ENCODE measurements around the gene ZSWIM7.
A peak's percentile ranks its signal among the peaks of the same experiment; 100 is the strongest.

Gene ZSWIM7

DNA sequence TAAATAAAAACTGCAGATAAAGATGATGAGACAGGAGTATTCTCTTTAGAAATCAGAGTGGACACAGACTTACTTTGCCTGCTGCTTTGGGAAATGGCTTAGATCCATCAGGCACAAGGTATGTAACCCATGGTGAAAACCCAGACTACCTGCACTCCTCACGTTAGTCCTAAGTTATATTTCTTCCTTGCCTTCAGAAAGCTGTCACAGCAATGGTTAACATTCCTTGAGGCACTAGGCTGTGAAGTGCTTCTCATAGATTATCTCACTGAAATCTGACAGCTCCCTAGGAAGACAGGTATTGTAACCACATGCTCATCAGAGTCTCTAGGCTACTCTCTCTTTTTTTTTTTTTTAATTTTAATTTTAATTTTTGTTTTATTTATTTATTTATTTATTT is 20.9 kb downstream of the ZSWIM7 start:
- Histone ChIP-seq H3K9me3 (ENCODE audit: control extremely low read depth in 1 of 5, control insufficient read depth in 4 of 5, insufficient read depth in 2 of 5, low read depth in 1 of 5, low read length in 4 of 5) (no peaks in the 10 kb centered on the region), H3K4me1 (ENCODE audit: control extremely low read depth in 1 of 4, control insufficient read depth in 4 of 4, insufficient read depth in 4 of 4, low read length in 3 of 4) (peaks cover 8 to 23% (median 20%) of the 10 kb centered on the region in 4 experiments), H3K36me3 (ENCODE audit: control insufficient read depth in 4 of 4, insufficient read depth in 4 of 4, low read length in 3 of 4) (peaks cover 12 to 44% (median 28%) of the 10 kb centered on the region in 4 experiments), H3K27me3 (replicated peaks in 2 of 5; ENCODE audit: control insufficient read depth in 4 of 5, insufficient read depth in 5 of 5, low read length in 4 of 5) (no peaks in the 10 kb centered on the region), H3K27ac (ENCODE audit: insufficient read depth in 1 of 2, low read depth in 1 of 2, low read length in 2 of 2, poor library complexity in 1 of 2, severe bottlenecking in 2 of 2) (no peak overlapping the region), H3K4me3 (ENCODE audit: control insufficient read depth in 1 of 7, extremely low read depth in 1 of 7, insufficient read depth in 4 of 7, low read depth in 2 of 7, low read length in 6 of 7) (no peak overlapping the region)
- 86% methylated on average over 1 of the region's 1 CpG for WGBS (ENCODE audit: insufficient coverage)
- CTCF ChIA-PET, result interaction anchor here (0.9 kb wide), 1 partner anchor 11 kb away, joined by 4 read pairs; no protein-coding TSS in a partner anchor
- DNase-seq, result no peak
- POLR2A ChIA-PET, result no interaction called here

GRCh38 chr17:15977894-15978293 is 21.6 kb downstream of the ZSWIM7 start:
- Histone ChIP-seq H3K4me1 (ENCODE audit: control extremely low read depth in 1 of 4, control insufficient read depth in 4 of 4, insufficient read depth in 4 of 4, low read length in 3 of 4) (peaks cover 8 to 23% (median 20%) of the 10 kb centered on the region in 4 experiments), H3K27me3 (replicated peaks in 2 of 5; ENCODE audit: control insufficient read depth in 4 of 5, insufficient read depth in 5 of 5, low read length in 4 of 5) (no peaks in the 10 kb centered on the region), H3K9me3 (ENCODE audit: control extremely low read depth in 1 of 5, control insufficient read depth in 4 of 5, insufficient read depth in 2 of 5, low read depth in 1 of 5, low read length in 4 of 5) (no peaks in the 10 kb centered on the region), H3K27ac (ENCODE audit: insufficient read depth in 1 of 2, low read depth in 1 of 2, low read length in 2 of 2, poor library complexity in 1 of 2, severe bottlenecking in 2 of 2) (no peak overlapping the region), H3K36me3 (ENCODE audit: control insufficient read depth in 4 of 4, insufficient read depth in 4 of 4, low read length in 3 of 4) (peaks cover 11 to 44% (median 27%) of the 10 kb centered on the region in 4 experiments), H3K4me3 (ENCODE audit: control insufficient read depth in 1 of 7, extremely low read depth in 1 of 7, insufficient read depth in 4 of 7, low read depth in 2 of 7, low read length in 6 of 7) (no peak overlapping the region)
- POLR2A ChIA-PET, result interaction anchor here (0.6 kb wide), 1 partner anchor 159 kb away, joined by 6 read pairs; no protein-coding TSS in a partner anchor
- no peak for DNase-seq
- CTCF ChIA-PET, result no interaction called here
- 100% methylated on average over 1 of the region's 2 CpGs for WGBS (ENCODE audit: insufficient coverage)

GRCh38 chr17:15973834-15974233 is 25.7 kb downstream of the ZSWIM7 start:
- Histone ChIP-seq H3K27me3 (replicated peaks in 2 of 5; ENCODE audit: control insufficient read depth in 4 of 5, insufficient read depth in 5 of 5, low read length in 4 of 5) (no peaks in the 10 kb centered on the region), H3K27ac (ENCODE audit: insufficient read depth in 1 of 2, low read depth in 1 of 2, low read length in 2 of 2, poor library complexity in 1 of 2, severe bottlenecking in 2 of 2) (no peak overlapping the region), H3K4me1 (ENCODE audit: control extremely low read depth in 1 of 4, control insufficient read depth in 4 of 4, insufficient read depth in 4 of 4, low read length in 3 of 4) (peaks cover 0 to 10% (median 3%) of the 10 kb centered on the region in 4 experiments), H3K36me3 (ENCODE audit: control insufficient read depth in 4 of 4, insufficient read depth in 4 of 4, low read length in 3 of 4) (peaks cover 11 to 53% (median 21%) of the 10 kb centered on the region in 4 experiments), H3K4me3 (ENCODE audit: control insufficient read depth in 1 of 7, extremely low read depth in 1 of 7, insufficient read depth in 4 of 7, low read depth in 2 of 7, low read length in 6 of 7) (no peak overlapping the region), H3K9me3 (ENCODE audit: control extremely low read depth in 1 of 5, control insufficient read depth in 4 of 5, insufficient read depth in 2 of 5, low read depth in 1 of 5, low read length in 4 of 5) (no peaks in the 10 kb centered on the region)
- ChIA-PET CTCF (no interaction called here), POLR2A (no interaction called here)
- WGBS (ENCODE audit: insufficient coverage), result 84% methylated on average over 6 of the region's 6 CpGs
- no peak for DNase-seq

- DNase-seq, result no peak
- peaks cover 0 to 17% (median 6%) of the 10 kb centered on the region in 4 experiments for H3K4me1 ChIP-seq (ENCODE audit: control extremely low read depth in 1 of 4, control insufficient read depth in 4 of 4, insufficient read depth in 4 of 4, low read length in 3 of 4)
- ChIA-PET POLR2A (no interaction called here), CTCF (no interaction called here)
- H3K9me3 ChIP-seq (ENCODE audit: control extremely low read depth in 1 of 5, control insufficient read depth in 4 of 5, insufficient read depth in 2 of 5, low read depth in 1 of 5, low read length in 4 of 5), result no peaks in the 10 kb centered on the region
- H3K4me3 ChIP-seq (ENCODE audit: control insufficient read depth in 1 of 7, extremely low read depth in 1 of 7, insufficient read depth in 4 of 7, low read depth in 2 of 7, low read length in 6 of 7), result no peak overlapping the region
- no peaks in the 10 kb centered on the region for H3K27me3 ChIP-seq (replicated peaks in 2 of 5; ENCODE audit: control insufficient read depth in 4 of 5, insufficient read depth in 5 of 5, low read length in 4 of 5)
- H3K36me3 ChIP-seq (ENCODE audit: control insufficient read depth in 4 of 4, insufficient read depth in 4 of 4, low read length in 3 of 4), result peaks cover 9 to 53% (median 19%) of the 10 kb centered on the region in 4 experiments
- H3K27ac ChIP-seq (ENCODE audit: insufficient read depth in 1 of 2, low read depth in 1 of 2, low read length in 2 of 2, poor library complexity in 1 of 2, severe bottlenecking in 2 of 2), result no peak overlapping the region
Observed at GRCh38 chr17:15973016-15973415, 26.5 kb downstream of the ZSWIM7 start.

- peaks cover 6 to 48% (median 15%) of the 10 kb centered on the region in 4 experiments for H3K36me3 ChIP-seq (ENCODE audit: control insufficient read depth in 4 of 4, insufficient read depth in 4 of 4, low read length in 3 of 4)
- H3K27ac ChIP-seq (ENCODE audit: insufficient read depth in 1 of 2, low read depth in 1 of 2, low read length in 2 of 2, poor library complexity in 1 of 2, severe bottlenecking in 2 of 2), result no peak overlapping the region
- DNase-seq, result no peak
- H3K4me1 ChIP-seq (ENCODE audit: control extremely low read depth in 1 of 4, control insufficient read depth in 4 of 4, insufficient read depth in 4 of 4, low read length in 3 of 4), result peaks cover 0 to 22% (median 10%) of the 10 kb centered on the region in 4 experiments
- no peaks in the 10 kb centered on the region for H3K27me3 ChIP-seq (replicated peaks in 2 of 5; ENCODE audit: control insufficient read depth in 4 of 5, insufficient read depth in 5 of 5, low read length in 4 of 5)
- CTCF ChIA-PET, result no interaction called here
- H3K9me3 ChIP-seq (ENCODE audit: control extremely low read depth in 1 of 5, control insufficient read depth in 4 of 5, insufficient read depth in 2 of 5, low read depth in 1 of 5, low read length in 4 of 5), result no peaks in the 10 kb centered on the region
- 98% methylated on average over 4 of the region's 4 CpGs for WGBS (ENCODE audit: insufficient coverage)
- H3K4me3 ChIP-seq (ENCODE audit: control insufficient read depth in 1 of 7, extremely low read depth in 1 of 7, insufficient read depth in 4 of 7, low read depth in 2 of 7, low read length in 6 of 7), result no peak overlapping the region
- POLR2A ChIA-PET, result no interaction called here
Observed at GRCh38 chr17:15972497-15972951, 27.0 kb downstream of the ZSWIM7 start.

DNA sequence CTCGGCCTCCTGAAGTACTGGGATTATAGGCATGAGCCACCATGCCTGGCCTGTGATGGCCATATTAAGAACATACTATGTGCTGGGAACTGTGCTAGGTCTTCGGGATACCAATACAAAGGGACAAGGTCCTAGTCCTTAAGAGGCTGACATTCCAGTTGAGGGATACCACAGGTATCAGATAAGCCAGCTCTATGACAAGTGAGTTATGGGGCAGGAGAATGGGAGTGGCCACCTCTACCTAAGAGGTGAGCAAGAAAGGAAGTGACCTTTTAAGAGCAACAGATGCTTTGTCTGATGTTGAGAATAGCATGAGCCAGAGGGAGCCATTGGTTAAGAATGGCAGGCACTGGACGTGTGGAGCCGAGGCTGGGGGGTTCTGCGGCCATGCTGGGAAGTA is 27.6 kb downstream of the ZSWIM7 start:
- H3K4me1 ChIP-seq (ENCODE audit: control extremely low read depth in 1 of 4, control insufficient read depth in 4 of 4, insufficient read depth in 4 of 4, low read length in 3 of 4), result peaks cover 0 to 28% (median 16%) of the 10 kb centered on the region in 4 experiments
- POLR2A ChIA-PET, result no interaction called here
- no peak overlapping the region for H3K4me3 ChIP-seq (ENCODE audit: control insufficient read depth in 1 of 7, extremely low read depth in 1 of 7, insufficient read depth in 4 of 7, low read depth in 2 of 7, low read length in 6 of 7)
- H3K36me3 ChIP-seq (ENCODE audit: control insufficient read depth in 4 of 4, insufficient read depth in 4 of 4, low read length in 3 of 4), result peaks cover 4 to 45% (median 13%) of the 10 kb centered on the region in 4 experiments
- CTCF ChIA-PET, result interaction anchor here (1.2 to 1.3 kb wide), 2 partner anchors 10 to 27 kb away, joined by 3 to 4 read pairs; partner anchors contain the start of gene ADORA2B
- DNase-seq, result no peak
- H3K9me3 ChIP-seq (ENCODE audit: control extremely low read depth in 1 of 5, control insufficient read depth in 4 of 5, insufficient read depth in 2 of 5, low read depth in 1 of 5, low read length in 4 of 5), result no peaks in the 10 kb centered on the region
- H3K27me3 ChIP-seq (replicated peaks in 2 of 5; ENCODE audit: control insufficient read depth in 4 of 5, insufficient read depth in 5 of 5, low read length in 4 of 5), result no peaks in the 10 kb centered on the region
- no peak overlapping the region for H3K27ac ChIP-seq (ENCODE audit: insufficient read depth in 1 of 2, low read depth in 1 of 2, low read length in 2 of 2, poor library complexity in 1 of 2, severe bottlenecking in 2 of 2)
- 100% methylated on average over 5 of the region's 5 CpGs for WGBS (ENCODE audit: insufficient coverage)

DNA sequence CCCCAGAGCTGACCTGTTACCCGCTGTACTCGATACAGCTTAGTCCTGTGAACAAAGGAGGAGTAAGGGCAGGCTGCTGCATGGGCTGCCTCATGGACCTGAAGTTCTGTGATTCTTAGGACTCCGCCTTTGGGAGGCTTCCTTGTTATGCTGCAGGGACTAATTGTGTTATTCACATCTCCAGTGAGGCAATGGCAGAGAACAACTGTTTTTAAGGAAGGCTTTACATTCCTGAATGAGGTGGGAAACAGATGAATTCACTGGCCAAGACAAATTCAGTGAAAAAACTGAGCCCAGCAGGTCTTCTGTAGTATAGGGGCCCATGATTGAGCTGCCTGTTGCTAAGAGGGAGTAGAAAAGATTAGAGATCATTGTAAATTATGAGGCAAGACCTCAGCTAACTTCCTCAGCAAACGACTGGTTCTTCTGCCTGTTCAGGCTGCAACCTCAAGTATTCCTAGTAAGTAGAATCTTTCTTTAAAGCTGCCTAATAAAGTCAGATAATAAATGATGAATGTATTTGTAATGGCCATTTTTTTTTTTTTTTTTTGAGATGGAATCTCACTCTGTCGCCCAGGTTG is 28.3 kb downstream of the ZSWIM7 start:
- Histone ChIP-seq H3K4me1 (ENCODE audit: control extremely low read depth in 1 of 4, control insufficient read depth in 4 of 4, insufficient read depth in 4 of 4, low read length in 3 of 4) (peaks cover 0 to 35% (median 23%) of the 10 kb centered on the region in 4 experiments), H3K27ac (ENCODE audit: insufficient read depth in 1 of 2, low read depth in 1 of 2, low read length in 2 of 2, poor library complexity in 1 of 2, severe bottlenecking in 2 of 2) (no peak overlapping the region), H3K27me3 (replicated peaks in 2 of 5; ENCODE audit: control insufficient read depth in 4 of 5, insufficient read depth in 5 of 5, low read length in 4 of 5) (no peaks in the 10 kb centered on the region), H3K4me3 (ENCODE audit: control insufficient read depth in 1 of 7, extremely low read depth in 1 of 7, insufficient read depth in 4 of 7, low read depth in 2 of 7, low read length in 6 of 7) (no peak overlapping the region), H3K9me3 (ENCODE audit: control extremely low read depth in 1 of 5, control insufficient read depth in 4 of 5, insufficient read depth in 2 of 5, low read depth in 1 of 5, low read length in 4 of 5) (no peaks in the 10 kb centered on the region), H3K36me3 (ENCODE audit: control insufficient read depth in 4 of 4, insufficient read depth in 4 of 4, low read length in 3 of 4) (peaks cover 0 to 40% (median 7%) of the 10 kb centered on the region in 4 experiments)
- POLR2A ChIA-PET, result no interaction called here
- 100% methylated on average over 1 of the region's 5 CpGs for WGBS (ENCODE audit: insufficient coverage)
- peak in 2 of 3 donors; percentile 34 to 53 for DNase-seq
- CTCF ChIA-PET, result interaction anchor here (1.2 to 1.5 kb wide), 3 partner anchors 9 to 26 kb away, joined by 3 to 4 read pairs (median 4); partner anchors contain the start of gene ADORA2B

Measured in common myeloid progenitor, CD34-positive (primary cell).